Lung microvascular endothelial cell (primary cell): ENCODE measurements around the gene HERPUD2. TPM values are rescaled to one million over a fixed set of nuclear protein-coding genes. Genes with fewer than 3 reads are reported as not detected.
"Not testable (repeated sequence)": the region's sequence is repeated elsewhere in the genome, so short reads cannot be mapped to it uniquely, and the experiment has no call there.

Source experiments
- DNase-seq, 2 donors: peaks; one replicate each; pipeline versions ENCODE4 v3.0.0 to v3.0.0-alpha.2; 2010; ENCODE audit warnings: low read depth in 2 of 2
- total RNA-seq: library from RNA; depleted of rRNA; stranded (reverse); fragments of >200 nt; gene quantifications from 2 replicates; pipeline ENCODE4 v1.2.1, GENCODE V29; 2014

The HERPUD2 gene
- total RNA-seq, 1 donor from 2014 or later, result 28.8 TPM

DNA sequence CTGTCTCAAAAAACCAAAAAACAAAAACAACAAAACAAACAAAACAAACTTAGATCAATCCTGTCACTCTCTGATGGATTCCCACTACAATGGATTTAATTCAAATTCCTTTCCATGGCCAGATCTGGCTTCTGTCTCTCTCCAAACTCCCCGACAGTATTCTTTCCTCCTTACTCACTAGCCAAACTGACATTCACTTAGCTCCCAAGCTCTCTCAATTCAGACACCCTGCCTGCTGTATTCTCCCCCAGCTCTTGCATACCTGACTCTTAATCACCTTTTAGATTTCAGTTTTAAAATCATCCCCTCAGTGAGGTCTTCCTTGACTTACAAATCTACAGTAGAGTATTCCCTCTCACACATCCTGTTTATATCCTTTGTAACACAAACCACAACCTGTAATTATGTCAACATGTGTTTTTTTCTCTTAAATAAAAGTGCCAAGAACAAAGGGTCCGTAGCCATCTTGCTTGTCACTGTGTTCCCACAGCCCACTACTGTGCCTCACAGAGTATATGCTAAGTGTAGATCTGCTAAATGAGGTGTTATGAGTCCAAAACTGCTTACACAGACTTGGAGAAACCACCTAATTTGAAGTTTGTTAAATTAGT, 14.4 kb downstream of the HERPUD2 start:
- DNase-seq, result no peak

DNA sequence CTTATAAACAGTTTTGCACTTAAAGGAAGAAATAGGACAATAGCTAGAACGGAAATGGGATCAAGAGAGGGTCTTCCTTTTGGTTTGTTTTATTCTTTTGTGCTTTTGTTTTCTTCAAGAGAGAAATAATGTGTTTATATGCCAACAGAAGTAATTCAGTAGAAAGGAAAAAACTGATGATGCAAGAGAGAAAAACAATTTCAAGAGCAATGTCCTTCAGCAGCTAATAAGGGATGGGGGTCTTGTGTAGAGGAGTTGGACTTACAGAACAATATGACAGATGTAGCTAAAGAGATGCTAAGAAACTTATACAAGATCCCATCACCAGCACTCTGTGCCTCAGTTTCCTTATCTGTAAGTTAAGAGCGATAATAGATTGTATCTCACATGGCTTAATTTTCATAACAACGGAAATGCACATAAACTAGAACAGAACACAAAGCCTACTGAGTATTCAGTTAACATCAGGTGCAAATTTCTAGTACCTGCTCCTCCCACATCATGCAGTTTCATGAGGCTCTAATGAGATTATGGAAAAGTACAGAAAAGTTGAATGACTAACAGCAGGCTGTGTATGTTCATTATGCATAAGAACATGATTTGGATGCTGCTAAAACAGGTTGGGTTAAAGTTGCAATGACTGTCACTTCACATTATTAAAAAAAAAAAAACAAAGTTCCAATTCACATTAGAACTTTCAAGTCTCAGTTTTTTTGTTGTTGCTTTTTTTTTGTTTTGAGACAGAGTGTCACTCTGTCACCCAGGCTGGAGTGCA, 17.2 kb downstream of the HERPUD2 start:
- peak in 1 of 2 donors; percentile 7 for DNase-seq

DNA sequence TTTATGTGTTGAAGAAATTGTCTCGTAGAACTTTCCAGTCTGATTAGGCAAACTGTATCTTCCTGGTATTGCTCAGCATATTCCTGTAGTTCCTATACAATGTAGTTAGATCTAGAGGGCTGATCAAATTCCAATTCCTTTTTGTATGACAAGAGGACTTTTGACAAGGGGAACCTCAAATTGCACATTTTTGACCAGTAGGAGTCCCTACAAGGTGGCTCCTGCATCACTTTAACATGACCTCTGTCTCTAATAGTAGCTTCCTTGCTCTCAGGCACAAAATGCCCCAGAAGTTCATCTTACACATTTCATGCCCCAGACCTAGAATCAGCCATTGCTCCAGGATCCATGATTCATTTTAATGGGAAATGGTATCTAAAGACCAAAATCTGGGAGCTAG, 18.7 kb downstream of the HERPUD2 start:
- DNase-seq, result no peak

DNA sequence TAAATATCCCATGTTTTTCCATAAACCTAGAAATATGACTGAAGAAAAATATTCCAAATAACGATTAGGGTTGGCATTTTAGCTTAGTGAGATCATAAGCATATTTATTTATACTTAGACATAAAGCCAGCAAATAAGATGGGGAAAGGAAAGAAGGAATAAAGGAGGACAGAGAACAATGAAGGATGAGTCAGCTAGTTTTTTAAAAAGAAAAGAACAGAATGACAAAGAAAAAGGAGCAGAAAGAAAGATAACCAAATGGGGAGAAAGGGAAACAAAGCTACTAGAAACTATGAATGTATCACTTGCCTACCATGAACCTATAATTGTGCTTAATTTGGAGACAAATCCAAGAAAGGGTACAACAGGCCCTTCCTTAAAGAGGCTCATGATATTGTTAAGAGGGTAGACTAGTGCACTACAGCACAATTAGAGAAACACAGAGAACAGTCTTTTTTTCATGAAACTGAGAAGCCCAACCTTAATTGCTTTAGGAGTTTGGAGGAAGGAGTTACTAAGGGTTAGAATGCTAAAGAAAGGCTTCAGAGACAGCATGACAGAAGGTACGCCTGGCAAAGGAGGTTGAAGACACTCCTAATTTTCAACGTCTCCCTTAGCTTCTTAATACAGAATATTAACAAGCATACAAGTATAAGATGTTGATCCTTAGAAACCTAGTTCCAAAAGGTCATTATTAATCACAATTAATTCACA, 23.9 kb downstream of the HERPUD2 start:
- no peak for DNase-seq

DNA sequence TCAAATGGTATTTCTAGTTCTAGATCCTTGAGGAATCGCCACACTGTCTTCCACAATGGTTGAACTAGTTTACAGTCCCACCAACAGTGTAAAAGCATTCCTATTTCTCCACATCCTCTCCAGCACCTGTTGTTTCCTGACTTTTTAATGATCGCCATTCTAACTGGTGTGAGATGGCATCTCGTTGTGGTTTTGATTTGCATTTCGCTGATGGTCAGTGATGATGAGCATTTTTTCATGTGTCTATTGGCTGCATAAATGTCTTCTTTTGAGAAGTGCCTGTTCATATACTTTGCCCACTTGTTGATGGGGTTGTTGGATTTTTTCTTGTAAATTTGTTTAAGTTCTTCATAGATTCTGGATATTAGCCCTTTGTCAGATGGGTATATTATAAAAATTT, 34.5 kb downstream of the HERPUD2 start:
- DNase-seq, result not testable (repeated sequence)

DNA sequence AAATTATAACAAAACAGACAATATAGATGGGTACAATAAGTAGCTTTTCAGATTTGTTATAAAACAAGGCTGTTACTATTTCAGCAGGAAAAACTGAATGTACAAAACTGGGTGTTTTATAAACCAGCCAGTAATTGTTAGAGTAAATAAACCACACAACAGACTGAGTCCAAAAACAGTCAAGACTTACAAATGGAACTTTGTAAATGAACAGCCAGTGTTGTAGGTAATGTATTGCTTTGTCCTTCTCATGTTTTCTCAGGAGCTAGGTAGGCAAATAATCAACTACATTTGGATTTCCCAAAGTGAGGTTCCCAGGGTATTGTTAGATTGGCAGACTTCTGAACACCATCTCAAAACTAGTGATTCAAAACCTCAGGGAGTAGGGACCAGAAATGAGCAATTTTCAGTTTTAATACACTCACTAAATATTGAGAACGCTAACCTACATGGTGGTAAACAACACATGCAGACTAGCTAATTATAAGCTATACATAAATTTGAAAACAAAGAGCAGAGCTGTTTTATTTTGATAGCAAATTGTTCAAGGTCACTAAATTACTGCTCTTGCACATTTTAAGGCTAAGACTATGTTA, 36.2 kb downstream of the HERPUD2 start:
- DNase-seq, result no peak

DNA sequence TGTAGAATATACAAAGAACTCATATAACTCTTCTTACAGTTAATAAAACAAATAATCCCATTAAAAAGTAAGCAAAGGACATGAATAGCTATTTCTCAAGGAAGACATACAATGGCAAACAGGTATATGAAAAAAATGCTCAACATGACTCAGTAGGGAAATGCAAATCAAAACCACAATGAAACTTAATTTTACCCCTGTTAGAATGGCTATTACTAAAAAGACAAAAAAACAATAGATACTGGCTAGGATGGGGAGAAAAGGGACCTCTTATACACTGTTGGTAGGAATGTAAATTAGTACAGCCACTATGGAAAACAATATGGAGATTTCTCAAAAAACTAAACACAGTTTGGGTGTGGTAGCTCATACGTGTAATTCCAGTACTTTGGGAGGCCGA, 37.8 kb downstream of the HERPUD2 start:
- no peak for DNase-seq

DNA sequence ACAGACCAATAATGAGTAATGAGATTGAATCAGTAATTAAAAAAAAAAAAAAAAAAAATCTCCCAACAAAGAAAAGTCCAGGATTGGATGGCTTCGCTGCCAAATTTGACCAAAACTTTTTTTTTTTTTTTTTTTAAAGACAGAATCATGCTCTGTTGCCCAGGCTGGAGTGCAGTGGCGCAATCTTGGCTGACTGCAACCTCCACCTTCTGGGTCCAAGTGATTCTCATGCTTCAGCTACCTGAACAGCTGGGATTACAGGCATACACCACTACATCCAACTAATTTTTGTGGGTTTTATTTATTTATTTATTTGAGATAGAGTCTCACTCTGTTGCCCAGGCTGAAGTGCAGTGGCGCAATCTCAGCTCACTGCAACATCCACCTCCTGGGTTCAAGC, 40.4 kb downstream of the HERPUD2 start:
- DNase-seq, result not testable (repeated sequence)

DNA sequence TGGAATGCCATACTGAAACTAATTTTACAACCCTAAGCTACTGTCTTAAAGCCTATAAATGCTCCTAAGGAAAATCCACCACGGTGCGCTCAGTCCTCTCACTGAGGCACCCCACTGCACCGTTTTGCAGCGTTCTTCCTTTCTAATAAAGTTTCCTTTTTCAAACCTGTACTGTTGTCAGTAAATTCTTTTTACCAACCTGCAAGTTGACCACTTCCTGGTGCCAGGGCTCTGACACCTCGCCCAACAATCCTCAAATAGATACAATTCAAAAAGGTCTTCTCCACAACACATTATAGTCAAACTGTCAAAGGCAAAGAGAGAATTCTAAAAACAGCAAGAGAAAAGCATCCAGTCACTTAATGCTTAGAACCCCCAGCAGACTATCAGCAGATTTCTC, 42.8 kb downstream of the HERPUD2 start:
- no peak for DNase-seq

DNA sequence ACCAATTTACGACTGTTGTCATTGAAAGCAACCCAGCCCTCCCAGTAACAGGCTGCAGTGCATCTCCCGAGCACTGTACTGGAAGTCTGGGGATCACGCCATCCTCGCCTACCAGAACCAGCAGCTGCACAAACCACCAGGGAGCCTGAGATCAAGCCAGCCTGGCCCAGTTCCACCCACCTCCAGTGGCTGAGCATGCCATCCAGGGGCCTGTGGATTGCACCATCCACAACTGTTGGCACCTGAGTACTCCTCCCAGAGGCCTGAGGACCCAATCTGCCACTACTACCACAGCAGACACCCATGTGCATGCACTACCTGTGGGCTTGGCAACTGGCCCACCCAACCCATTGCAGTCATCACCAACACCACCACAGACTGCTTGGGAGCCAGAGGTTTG, 44.2 kb downstream of the HERPUD2 start:
- no peak for DNase-seq

DNA sequence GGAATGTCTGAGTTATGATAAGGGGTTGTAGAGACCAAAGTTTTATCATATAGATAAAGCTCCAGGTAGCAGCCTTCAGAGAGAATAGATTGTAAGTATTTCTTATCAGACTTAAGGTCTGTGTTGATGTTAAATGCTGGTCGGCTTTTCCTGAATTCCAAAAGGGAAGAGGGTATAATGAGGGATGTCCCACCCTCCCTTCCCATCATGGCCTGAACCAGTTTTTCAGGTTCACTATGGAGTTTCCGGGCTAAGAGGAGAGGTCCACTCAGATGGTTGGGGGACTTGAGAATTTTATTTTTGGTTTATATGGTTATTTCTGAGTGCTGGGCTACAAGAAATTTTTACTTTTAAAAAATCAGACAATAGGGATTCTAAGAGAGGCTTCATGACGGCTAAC, 45.2 kb downstream of the HERPUD2 start:
- no peak for DNase-seq

DNA sequence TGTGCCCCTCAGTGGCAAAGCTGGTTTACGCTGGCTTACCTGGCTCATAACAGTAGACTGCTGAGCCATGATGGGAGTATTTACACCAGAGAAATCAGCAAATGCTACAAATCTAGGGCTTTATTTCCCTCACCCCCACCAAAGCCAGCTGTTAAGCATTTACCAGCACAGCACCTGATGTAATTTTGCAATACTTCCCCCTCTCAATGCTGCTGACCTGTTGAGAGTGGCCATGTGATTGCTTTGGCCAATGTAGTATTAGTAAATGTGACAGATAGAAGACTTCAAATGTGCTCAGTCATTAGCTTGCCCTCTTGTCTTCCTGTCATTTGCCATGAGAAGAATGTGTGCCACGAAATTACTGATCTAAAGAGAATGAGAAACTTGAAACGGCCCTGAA, 46.6 kb downstream of the HERPUD2 start:
- DNase-seq, result no peak

DNA sequence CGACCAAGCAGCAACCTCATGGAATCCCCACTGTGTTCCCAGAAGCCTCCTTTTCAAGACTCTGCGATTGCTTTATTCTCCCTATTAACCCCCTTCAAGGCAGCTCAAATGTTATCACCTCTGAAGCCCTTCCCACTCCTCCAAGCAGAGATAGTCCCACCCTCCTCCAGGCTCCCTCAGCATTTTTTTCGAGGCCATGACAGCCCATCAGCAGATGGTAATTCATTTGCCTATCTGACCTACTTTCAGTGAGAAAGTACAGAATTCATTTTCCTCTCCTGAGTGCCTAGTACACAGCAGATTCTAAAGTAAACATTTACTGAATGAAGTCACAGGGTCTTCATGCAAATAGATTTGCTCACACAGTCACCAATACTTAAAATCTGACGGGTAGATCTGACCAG, 47.8 kb downstream of the HERPUD2 start:
- peak in 1 of 2 donors; percentile 49 for DNase-seq

DNA sequence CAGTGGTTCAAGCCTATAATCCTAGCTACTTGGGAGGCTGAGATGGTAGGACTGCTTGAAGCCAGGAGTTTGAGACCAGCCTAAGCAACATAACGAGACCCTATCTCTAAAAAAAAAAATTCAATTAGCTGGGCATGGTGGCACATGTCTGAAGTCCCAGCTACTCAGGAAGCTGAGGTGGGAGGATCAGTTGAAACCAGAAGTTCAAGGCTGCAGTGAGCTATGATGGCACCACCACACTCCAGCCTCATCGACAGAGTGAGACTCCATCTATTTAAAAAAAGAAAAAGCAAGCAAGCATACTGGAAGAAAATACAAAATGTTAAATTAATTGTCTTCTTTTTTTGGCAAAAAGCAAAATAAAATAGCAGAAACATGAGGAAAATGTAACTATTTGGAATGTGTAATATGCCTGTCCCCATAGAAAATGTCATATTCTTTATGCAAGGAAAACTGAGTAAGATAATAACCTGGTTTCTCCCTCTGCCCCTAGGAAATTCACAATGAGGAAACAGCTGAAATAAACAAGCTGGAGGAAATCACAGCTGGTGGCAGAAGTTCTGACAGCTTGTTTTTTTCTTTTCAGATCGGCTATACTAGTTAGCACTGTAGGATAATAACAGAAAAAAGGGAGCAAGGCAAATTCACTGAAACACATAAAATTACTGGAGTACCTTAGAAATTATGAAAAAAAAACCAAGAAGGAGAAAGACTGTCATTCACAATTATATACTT, 48.5 kb downstream of the HERPUD2 start:
- DNase-seq, result peak in 1 of 2 donors; percentile 60

DNA sequence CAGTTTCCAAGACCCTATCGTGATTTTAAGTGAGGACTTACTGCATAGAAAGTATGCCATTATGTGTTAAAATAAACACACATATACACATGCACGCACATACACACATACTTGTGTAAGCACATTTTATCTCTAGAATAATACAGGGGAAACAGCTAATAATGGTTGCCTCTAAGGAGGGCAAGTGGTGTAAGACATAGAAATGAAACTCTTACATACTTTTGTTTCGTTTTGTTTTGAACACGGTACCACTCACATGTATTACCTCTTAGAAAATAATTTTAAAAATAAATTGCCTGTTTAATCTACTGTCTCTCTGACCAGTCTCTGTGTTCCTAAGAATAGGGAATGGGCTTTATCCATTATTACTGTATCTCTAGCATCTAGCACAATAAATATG, 49.2 kb downstream of the HERPUD2 start:
- DNase-seq, result no peak

DNA sequence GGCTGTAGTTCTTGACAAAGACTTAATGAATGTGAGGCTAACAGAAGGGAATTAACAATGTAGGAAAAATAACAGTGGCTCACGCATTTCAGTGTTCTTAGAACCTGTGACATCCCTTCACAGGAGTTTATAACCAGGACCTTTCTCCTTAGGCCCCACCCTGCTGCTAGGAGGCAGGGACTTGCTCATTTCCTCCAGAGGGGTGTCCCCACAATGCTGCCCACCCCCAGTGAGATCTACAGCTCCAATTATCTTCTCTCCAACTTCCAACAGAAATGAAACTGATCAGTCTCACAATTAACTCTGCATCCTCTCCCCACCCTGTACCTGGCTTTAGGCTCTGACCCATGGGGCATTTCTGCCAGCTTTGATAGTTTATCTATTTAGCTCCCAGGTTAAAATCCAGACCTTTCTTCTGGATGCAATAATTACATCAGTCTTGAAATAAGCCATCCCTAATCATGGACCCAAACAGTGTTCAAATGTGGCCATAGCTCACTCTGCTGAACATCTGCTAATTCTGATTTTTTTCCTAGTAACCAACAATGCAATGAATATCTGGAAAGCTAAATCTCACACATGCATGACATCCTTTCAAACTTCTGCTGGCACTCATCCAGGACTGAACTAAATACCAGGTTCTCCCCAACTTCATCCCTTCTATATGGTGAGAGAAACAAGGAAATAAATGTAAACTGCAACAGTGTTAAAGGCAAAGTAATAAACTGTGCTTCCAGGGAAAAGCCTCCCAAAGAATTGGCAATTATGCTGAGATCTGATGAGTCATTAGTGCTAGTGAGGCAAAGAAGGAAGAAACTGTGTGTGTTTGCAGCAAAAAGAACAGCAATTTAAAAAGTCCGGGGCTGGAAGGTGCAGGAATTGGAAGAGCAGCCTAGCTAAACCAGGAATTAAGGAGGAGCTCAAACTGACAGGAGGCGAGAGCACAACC, 64.6 kb downstream of the HERPUD2 start:
- DNase-seq, result peak in 1 of 2 donors; percentile 54

DNA sequence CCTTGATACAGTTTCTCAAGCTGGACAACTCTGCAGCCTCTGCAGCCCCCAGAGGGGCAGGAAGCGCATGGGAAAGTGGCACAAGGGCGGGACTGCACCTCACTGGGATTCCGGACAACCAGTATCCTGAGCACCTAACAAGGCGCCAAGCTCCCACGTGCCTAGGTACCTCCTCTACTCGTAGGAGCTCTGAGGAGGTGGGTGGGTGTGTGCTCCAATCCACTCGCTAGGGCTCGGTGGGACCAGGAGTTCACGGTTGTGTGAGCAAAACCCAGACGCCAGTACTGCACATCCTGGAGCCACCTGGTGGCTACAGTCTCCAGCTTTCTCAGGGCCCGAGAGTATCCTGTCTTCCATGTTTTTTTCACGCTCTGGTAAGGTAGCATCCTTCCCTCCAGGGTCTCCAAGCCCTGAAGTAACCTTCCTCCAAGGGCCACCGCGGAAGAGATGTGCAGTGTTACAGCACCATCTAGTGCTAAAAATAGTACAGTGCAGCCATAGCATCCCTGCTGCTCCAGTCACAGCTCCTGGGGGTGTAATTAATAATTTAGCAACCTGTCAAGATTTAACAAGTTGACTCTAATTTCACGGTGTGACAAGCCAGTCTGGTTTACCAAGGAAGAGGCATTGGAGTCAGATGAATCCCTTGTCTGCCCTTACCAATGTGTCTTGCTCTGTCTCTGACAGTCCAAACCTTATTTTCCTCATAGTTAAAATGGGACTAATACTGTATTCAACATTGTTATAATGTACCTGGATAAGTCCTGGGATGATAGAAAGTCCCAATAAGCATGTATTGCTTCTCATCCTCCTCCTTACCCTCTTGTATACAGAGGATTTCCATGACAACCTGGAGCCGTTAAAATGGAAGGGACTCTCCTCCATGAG, 70.4 kb downstream of the HERPUD2 start:
- peak; percentile 42 for DNase-seq

DNA sequence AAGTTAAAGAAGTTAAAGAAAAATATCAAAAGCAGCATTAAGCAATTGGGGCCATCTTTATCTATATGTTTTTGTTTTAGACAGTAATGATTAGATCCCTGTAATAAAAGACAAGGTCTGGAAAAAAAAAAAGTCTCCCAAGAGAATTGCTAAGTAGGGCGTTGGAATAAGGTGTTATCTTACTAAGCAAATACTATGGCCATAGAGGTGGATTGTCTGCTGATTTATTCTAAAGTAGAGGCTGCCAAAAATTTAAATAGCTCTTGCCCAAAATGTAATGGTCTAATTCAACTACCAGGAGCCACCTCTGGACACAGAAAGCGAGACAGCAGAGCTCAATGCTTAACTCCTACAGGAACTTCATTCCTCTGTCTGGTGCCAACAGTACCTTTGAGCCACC, 71.6 kb downstream of the HERPUD2 start:
- no peak for DNase-seq

DNA sequence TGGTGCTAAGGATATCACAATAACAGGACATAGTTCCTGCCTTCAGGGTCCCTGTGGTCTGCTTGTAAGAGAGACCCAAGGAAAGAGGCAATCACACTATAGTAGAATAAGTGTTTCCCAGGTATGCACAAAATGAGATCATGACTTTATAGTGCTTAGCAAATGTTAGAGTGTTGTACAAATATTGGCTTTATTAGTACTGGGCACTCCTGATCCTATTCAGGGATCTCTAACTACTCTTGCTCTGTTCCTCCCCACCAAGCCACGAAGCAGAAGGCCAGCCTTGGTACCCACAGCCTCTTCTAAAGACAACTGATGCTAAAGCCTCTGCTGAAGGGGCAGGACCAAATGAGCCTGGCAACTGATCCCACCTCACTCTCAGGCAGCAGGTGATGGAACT, 75.1 kb downstream of the HERPUD2 start:
- DNase-seq, result no peak
